Kidney (tissue), 14 donors: Measurements from ENCODE around the gene WRAP73. TPM values are rescaled to one million over a fixed set of nuclear protein-coding genes. Genes with fewer than 3 reads are reported as not detected.

Experiments used
- DNase-seq, 5 donors: peaks; one replicate each; pipeline ENCODE4 v3.0.0-alpha.2; 2013 to 2020
- FAIRE-seq: peaks from 2 replicates; lab custom pipeline; 2012; peaks lifted over from hg19 to GRCh38; lab: Jason Lieb, UNC
- H3K27ac ChIP-seq, 2 donors: one replicate each; pipeline ENCODE4 v1.7.0; 2013; ENCODE audit warnings: low read depth in 2 of 2, low read length in 2 of 2, inconsistent platforms in 1 of 2
- H3K27me3 ChIP-seq: one replicate; pipeline ENCODE4 v1.7.1; 2013; ENCODE audit warnings: low read length, inconsistent platforms; ENCODE audit not compliant: control insufficient read depth, insufficient read depth
- H3K36me3 ChIP-seq, 3 donors: one replicate each; pipeline versions ENCODE4 v1.7.0 to v1.7.1; 2013; ENCODE audit warnings: low read length in 3 of 3, control low read depth in 1 of 3, inconsistent platforms in 1 of 3; ENCODE audit not compliant: insufficient read depth in 3 of 3, control insufficient read depth in 2 of 3
- H3K4me1 ChIP-seq, 3 donors: one replicate each; pipeline versions ENCODE4 v1.7.0 to v1.7.1; 2013; ENCODE audit warnings: low read length in 3 of 3, inconsistent platforms in 1 of 3, low read depth in 1 of 3; ENCODE audit not compliant: control insufficient read depth in 2 of 3, insufficient read depth in 2 of 3
- H3K4me3 ChIP-seq, 3 donors: one replicate each; pipeline versions ENCODE4 v1.7.0 to v1.8.1; 2013; ENCODE audit warnings: low read length in 3 of 3, control low read depth in 1 of 3, inconsistent platforms in 1 of 3
- H3K9ac ChIP-seq, 3 donors: one replicate each; pipeline versions ENCODE4 v1.7.0 to v1.7.1; 2013; ENCODE audit warnings: low read length in 3 of 3, control low read depth in 1 of 3, inconsistent platforms in 1 of 3
- H3K9me3 ChIP-seq, 3 donors: one replicate each; pipeline versions ENCODE4 v1.7.0 to v1.7.1; 2013; ENCODE audit warnings: low read length in 3 of 3, control low read depth in 1 of 3, inconsistent platforms in 1 of 3; ENCODE audit not compliant: control insufficient read depth in 2 of 3, insufficient read depth in 1 of 3
- intact Hi-C: fragments of 100-400 bp; cut with DNase I; formaldehyde crosslinking; loops from one replicate; pipeline ENCODE4 v1.11.1; 2022
- polyA plus RNA-seq: library from polyadenylated mRNA; stranded (reverse); fragments of 350-450 nt; fragmentation: Illumina TruSeq; extraction: RNeasy Lipid Tissue Mini Kit (QIAGEN cat#74804); gene quantifications from one replicate; pipeline ENCODE4 v1.2.3, GENCODE V29; 2014; ENCODE audit warnings: low read depth, low replicate concordance; ENCODE audit not compliant: insufficient read depth
- total RNA-seq: library from RNA; stranded (reverse); fragmentation: NEBNext Ultra II Directional; extraction: Animal tissue kit (Norgen Biotek cat#: 25700); gene quantifications from one replicate; pipeline ENCODE4 v1.2.1, GENCODE V29; 2021
- TF ChIP-seq, protein P1 (sequence below): IDR thresholded peaks from 3 replicates; pipeline ENCODE4 v1.5.1; 2012; ENCODE audit warnings: mild to moderate bottlenecking, moderate library complexity, borderline replicate concordance; ENCODE audit not compliant: insufficient read depth; ENCODE audit errors: extremely low read depth
- donor health status: control.
- donor health status: control.
- donor health status: control.
- donor health status: control.
- donor health status: control.
- donor health status: DM: yes; HTN: yes; CAD: no.
- donor health status: Normal renal cell carcinoma (clear cell type).

Gene WRAP73
- total and polyA plus RNA-seq, 2 donors from 2014 or later: 18.4 to 19.6 TPM

DNA sequence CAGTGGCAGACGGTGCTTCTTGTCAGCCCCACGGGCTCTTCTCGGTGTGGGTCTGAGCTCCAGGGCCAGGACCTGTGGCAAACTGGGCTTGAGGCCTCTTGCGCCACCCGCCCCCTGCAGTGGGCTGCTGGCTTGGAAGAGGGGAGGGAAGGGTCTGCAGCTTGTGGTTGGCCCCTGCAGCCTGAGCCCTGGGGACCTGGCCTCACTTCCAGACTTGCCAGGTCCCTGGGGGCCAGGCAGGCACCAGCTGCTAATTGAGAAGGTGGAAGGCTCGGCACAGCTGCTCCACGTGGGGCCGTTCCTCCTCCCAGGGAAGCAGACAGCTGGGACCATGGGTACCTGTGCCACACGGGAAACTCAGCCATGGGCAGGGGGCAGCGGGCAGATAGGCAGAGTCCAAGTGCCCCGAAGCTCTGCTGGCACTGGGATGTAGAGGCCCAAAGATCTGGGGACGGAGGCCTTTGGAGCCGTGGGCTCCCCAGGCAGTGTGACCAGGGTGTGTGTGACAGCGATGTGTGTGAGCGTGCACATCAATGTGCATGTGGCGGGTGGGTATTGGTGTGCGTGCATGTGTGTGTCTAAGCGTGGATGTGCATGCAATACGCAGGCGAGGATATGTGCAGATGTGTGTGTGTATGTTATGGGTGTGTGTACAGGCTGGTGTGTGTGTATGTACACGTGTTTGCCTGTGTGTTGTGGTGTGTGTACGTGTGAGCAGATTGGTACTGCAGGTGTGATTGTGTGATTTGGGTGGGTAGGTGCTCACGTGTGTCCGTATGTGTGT is 41.7 kb upstream of the WRAP73 start:
- peaks cover 0 to 2% (median 0%) of the 10 kb centered on the region in 3 donors for H3K4me1 ChIP-seq
- DNase-seq (no peak), FAIRE-seq (no peak)
- TF ChIP-seq, protein P1, sequence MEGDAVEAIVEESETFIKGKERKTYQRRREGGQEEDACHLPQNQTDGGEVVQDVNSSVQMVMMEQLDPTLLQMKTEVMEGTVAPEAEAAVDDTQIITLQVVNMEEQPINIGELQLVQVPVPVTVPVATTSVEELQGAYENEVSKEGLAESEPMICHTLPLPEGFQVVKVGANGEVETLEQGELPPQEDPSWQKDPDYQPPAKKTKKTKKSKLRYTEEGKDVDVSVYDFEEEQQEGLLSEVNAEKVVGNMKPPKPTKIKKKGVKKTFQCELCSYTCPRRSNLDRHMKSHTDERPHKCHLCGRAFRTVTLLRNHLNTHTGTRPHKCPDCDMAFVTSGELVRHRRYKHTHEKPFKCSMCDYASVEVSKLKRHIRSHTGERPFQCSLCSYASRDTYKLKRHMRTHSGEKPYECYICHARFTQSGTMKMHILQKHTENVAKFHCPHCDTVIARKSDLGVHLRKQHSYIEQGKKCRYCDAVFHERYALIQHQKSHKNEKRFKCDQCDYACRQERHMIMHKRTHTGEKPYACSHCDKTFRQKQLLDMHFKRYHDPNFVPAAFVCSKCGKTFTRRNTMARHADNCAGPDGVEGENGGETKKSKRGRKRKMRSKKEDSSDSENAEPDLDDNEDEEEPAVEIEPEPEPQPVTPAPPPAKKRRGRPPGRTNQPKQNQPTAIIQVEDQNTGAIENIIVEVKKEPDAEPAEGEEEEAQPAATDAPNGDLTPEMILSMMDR: no peak
- H3K36me3 ChIP-seq: no peaks in the 10 kb centered on the region
- H3K27me3 ChIP-seq: no peaks in the 10 kb centered on the region
- no peak overlapping the region for H3K9ac ChIP-seq
- intact Hi-C loops: no loop called here
- H3K4me3 ChIP-seq: no peak overlapping the region
- no peak overlapping the region for H3K27ac ChIP-seq
- no peaks in the 10 kb centered on the region for H3K9me3 ChIP-seq

DNA sequence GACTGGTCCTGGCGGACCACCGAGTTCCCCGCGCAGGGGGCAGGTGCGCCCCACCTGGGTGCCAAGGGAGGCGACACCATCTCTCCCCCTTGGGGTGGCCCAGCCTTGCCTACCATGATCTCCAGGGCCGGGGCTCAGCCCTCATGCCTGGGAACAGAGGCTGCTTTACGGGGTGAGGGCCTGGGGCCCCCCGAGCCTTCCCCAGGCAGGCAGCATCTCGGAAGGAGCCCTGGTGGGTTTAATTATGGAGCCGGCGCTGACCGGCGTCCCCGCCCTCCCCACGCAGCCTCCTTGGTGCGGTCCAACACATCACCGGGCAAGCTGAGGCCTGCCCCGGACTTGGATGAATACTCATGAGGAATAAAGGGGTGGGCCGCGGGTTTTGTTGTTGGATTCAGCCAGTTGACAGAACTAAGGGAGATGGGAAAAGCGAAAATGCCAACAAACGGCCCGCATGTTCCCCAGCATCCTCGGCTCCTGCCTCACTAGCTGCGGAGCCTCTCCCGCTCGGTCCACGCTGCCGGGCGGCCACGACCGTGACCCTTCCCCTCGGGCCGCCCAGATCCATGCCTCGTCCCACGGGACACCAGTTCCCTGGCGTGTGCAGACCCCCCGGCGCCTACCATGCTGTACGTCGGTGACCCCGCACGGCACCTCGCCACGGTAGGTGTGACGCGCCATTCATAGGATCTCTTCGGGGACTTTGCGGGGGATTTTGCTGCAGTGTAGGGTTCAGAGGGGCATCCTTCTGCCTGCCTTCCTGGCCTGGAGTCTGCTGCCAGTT is 40.6 kb upstream of the WRAP73 start:
- Histone ChIP-seq H3K4me1 (no peaks in the 10 kb centered on the region), H3K36me3 (no peaks in the 10 kb centered on the region), H3K4me3 (no peak overlapping the region), H3K27me3 (no peaks in the 10 kb centered on the region), H3K9me3 (no peaks in the 10 kb centered on the region), H3K9ac (no peak overlapping the region), H3K27ac (no peak overlapping the region)
- no peak for FAIRE-seq
- no peak for DNase-seq
- intact Hi-C loops: no loop called here
- TF ChIP-seq, protein P1: no peak

DNA sequence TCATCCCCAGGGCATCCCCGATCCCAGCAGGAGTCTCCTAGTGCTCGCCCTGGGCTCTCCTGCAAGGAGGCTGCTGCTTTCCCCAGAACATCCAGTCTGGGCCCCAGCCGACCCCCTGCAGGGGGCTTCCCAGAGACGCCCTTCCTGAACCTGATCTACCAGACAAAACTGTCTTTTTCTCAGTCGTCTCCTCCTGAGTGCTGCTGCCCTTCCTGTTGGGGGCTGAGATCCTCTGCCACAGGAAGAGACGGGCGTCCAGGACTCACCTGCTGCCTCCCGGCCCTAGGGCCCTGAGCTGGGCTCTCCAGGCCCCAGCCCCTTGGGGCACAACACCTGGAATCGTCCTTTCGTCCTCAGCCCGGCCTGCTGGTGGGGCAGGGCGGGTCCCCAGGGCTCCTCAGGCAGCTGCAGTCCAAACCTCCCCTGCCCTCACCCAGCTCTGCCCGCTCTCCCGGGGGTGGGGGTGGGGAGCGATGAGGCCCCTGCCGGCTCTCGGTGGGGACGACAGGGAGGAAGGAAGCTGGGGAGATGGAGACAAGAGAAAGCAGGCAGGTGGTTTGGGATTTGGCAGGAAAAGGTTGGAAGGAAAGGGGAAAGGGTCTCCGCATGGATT is 39.3 kb upstream of the WRAP73 start:
- Histone ChIP-seq H3K9me3 (no peaks in the 10 kb centered on the region), H3K4me1 (no peaks in the 10 kb centered on the region), H3K9ac (no peak overlapping the region), H3K36me3 (no peaks in the 10 kb centered on the region), H3K4me3 (no peak overlapping the region), H3K27me3 (no peaks in the 10 kb centered on the region), H3K27ac (no peak overlapping the region)
- no peak for FAIRE-seq
- intact Hi-C loops: no loop called here
- no peak for DNase-seq
- TF ChIP-seq, protein P1: no peak
